Tibial nerve (tissue), 3 donors: ENCODE data around the gene MCC.

Experiments
- CTCF ChIP-seq, 5 experiments: fragments of 200-600 bp in 3 of 5; fragments of 450-650 bp in 2 of 5; sonication (generic) in 3 of 5; IDR thresholded peaks; one replicate each; pipeline ENCODE4 v1.5.1; 2016 to 2019; ENCODE audit warnings: antibody characterized with exemption in 5 of 5, mild to moderate bottlenecking in 3 of 5, moderate library complexity in 2 of 5
- POLR2A ChIP-seq, 2 donors: fragments of 450-650 bp; IDR thresholded peaks; one replicate each; pipeline ENCODE4 v1.6.1; 2017; ENCODE audit warnings: antibody characterized with exemption in 2 of 2, mild to moderate bottlenecking in 2 of 2, moderate library complexity in 2 of 2

GRCh38 chr5:113280541-113280940, 207.7 kb downstream of the MCC start:
- TF ChIP-seq CTCF (IDR thresholded peaks at IDR 0.05) (no peak), POLR2A (IDR thresholded peaks at IDR 0.05) (no peak)
